NB4 (cell line): ENCODE data around the gene FHIP1A.

Source experiments
- CTCF ChIP-seq: IDR thresholded peaks from one replicate; pipeline ENCODE4 v1.5.1; 2012; ENCODE audit warnings: low read depth, low read length
- MAX ChIP-seq: IDR thresholded peaks from 2 replicates; pipeline ENCODE4 v1.6.1; 2011; ENCODE audit warnings: low read depth, low read length
- POLR2A ChIP-seq: IDR thresholded peaks from 2 replicates; pipeline ENCODE4 v1.6.1; 2011; ENCODE audit warnings: mild to moderate bottlenecking; ENCODE audit not compliant: insufficient read length; ENCODE audit errors: extremely low read depth

DNA sequence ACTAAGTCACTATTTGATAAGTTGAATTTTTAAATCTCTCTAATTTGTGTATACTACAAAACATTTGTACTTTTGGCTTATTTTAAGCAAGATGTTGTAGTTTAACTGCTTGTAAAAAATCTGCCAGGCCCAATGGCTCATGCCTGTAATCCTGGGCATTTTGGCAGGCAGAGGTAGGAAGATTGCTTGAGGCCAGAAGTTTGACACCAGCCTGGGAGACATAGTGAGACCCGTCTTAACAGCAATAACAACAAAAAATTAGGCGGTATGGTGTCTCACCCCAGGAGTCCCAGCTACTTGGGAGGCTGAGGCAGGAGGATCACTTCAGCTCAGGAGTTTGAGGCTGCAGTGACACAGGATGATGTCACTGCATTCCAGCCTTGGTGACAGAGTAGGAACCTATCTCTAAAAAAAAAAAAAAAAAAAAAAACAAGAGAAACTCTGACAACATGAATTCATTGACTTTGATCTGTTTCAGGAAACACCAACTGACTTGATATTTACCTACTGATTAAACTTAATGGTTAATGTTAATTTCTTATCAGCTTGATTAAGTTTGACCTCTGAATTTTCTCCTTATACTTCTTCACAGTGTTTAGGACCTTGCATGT is 8.9 kb downstream of the FHIP1A start:
- no peak for TF ChIP-seq CTCF
- no peak for TF ChIP-seq MAX
- no peak for TF ChIP-seq POLR2A
